HepG2 (cell line): ENCODE results near the gene CD4. TPM values are rescaled to one million over a fixed set of nuclear protein-coding genes. Genes with fewer than 3 reads are reported as not detected.

Experiments
- ATM ChIP-seq: fragments of 450-650 bp; IDR thresholded peaks from 2 replicates; pipeline ENCODE4 v1.7.1; 2017; ENCODE audit warnings: mild to moderate bottlenecking, borderline replicate concordance
- DBP ChIP-seq: sonication (generic); formaldehyde crosslinking; IDR thresholded peaks from 2 replicates; pipeline ENCODE4 v1.4.0; 2020; ENCODE audit warnings: missing genetic modification reagents; ENCODE audit errors: not compliant biosample characterization
- DZIP1 ChIP-seq: sonication (generic); formaldehyde crosslinking; IDR thresholded peaks from 2 replicates; pipeline ENCODE4 v1.5.0; 2020; ENCODE audit warnings: mild to moderate bottlenecking, missing genetic modification reagents
- HOXA3 ChIP-seq: sonication (generic); formaldehyde crosslinking; IDR thresholded peaks from 2 replicates; pipeline ENCODE4 v1.5.0; 2020; ENCODE audit warnings: missing genetic modification reagents
- PRDM10 ChIP-seq: sonication (generic); formaldehyde crosslinking; IDR thresholded peaks from 2 replicates; pipeline ENCODE4 v1.4.0; 2020; ENCODE audit warnings: low read depth, missing genetic modification reagents
- RBAK ChIP-seq: sonication (generic); formaldehyde crosslinking; IDR thresholded peaks from 2 replicates; pipeline ENCODE4 v1.5.1; 2020; ENCODE audit warnings: mild to moderate bottlenecking, missing genetic modification reagents
- TFAP4 ChIP-seq: sonication (generic); IDR thresholded peaks from 2 replicates; pipeline ENCODE4 v1.6.1; 2016; ENCODE audit warnings: low read depth, borderline replicate concordance
- THYN1 ChIP-seq: sonication (generic); formaldehyde crosslinking; IDR thresholded peaks from 2 replicates; pipeline ENCODE4 v1.8.1; 2023; ENCODE audit warnings: low read depth, mild to moderate bottlenecking, moderate library complexity, missing genetic modification reagents, borderline replicate concordance
- ZBTB1 ChIP-seq: sonication (generic); formaldehyde crosslinking; IDR thresholded peaks from 2 replicates; pipeline ENCODE4 v1.4.0; 2020; ENCODE audit warnings: missing genetic modification reagents, borderline replicate concordance
- ZBTB33 ChIP-seq: sonication (generic); formaldehyde crosslinking; IDR thresholded peaks from 2 replicates; pipeline ENCODE4 v1.4.0; 2020; ENCODE audit warnings: missing genetic modification reagents
- ZNF207 ChIP-seq: fragments of 450-650 bp; IDR thresholded peaks from 2 replicates; pipeline ENCODE4 v1.6.1; 2016; ENCODE audit warnings: antibody characterized with exemption, borderline replicate concordance
- ZNF609 ChIP-seq: sonication (generic); formaldehyde crosslinking; IDR thresholded peaks from 2 replicates; pipeline ENCODE4 v1.4.0; 2020; ENCODE audit warnings: mild to moderate bottlenecking, missing genetic modification reagents, borderline replicate concordance
- ZNF747 ChIP-seq: sonication (generic); formaldehyde crosslinking; IDR thresholded peaks from 2 replicates; pipeline ENCODE4 v1.8.1; 2023; ENCODE audit warnings: missing genetic modification reagents, mild to moderate bottlenecking, borderline replicate concordance
- polyA plus RNA-seq, 8 experiments: library from polyadenylated mRNA; depleted of rRNA in 3 of 8; stranded (reverse) in 7 of 8; unstranded in 1 of 8; fragments of >200 nt; fragmentation: Illumina TruSeq in 4 of 8; extraction: Trizol in 4 of 8; gene quantifications; 2 replicates each; pipeline versions ENCODE4 v1.2.1 to v1.2.3, GENCODE V29; 2011 to 2016; ENCODE audit warnings: low read depth in 4 of 8, missing spikeins in 1 of 8, mixed read lengths in 1 of 8; ENCODE audit not compliant: insufficient read depth in 1 of 8
- total RNA-seq, 5 experiments: library from RNA; depleted of rRNA; stranded (reverse); fragments of >200 nt; fragmentation: Illumina TruSeq; extraction: Trizol; gene quantifications; 2 replicates each; pipeline ENCODE4 v1.2.3, GENCODE V29; 2016; ENCODE audit warnings: low read depth in 1 of 5

The CD4 gene
- total and polyA plus RNA-seq, 2 of the 13 experiments (the other 11 are each of a cell fraction or from before 2014, with no cell fraction given): 0.07 to 0.95 TPM

GRCh38 chr12:6866920-6867412, 77.6 kb downstream of the CD4 start (continued):
- TF ChIP-seq PRDM10 (CRISPR knock-in tag) (no peak), THYN1 (CRISPR knock-in tag) (no peak), DZIP1 (CRISPR knock-in tag) (no peak), ZNF207 (no peak), ZNF747 (CRISPR knock-in tag) (no peak), TFAP4 (no peak), RBAK (CRISPR knock-in tag) (no peak), HOXA3 (no peak), ZBTB1 (CRISPR knock-in tag) (no peak), ZBTB33 (CRISPR knock-in tag) (peak; percentile 68), DBP (no peak), ZNF609 (CRISPR knock-in tag) (no peak; the same call in 1 of the 2 replicates), ATM (no peak)
